NB4 (cell line): ENCODE measurements around the gene LMTK3.
A peak's percentile ranks its signal among the peaks of the same experiment; 100 is the strongest.
"Not testable (repeated sequence)": the region's sequence is repeated elsewhere in the genome, so short reads cannot be mapped to it uniquely, and the experiment has no call there.

Experiments
- DNase-seq: peaks from one replicate; pipeline ENCODE4 v3.0.0; 2010; ENCODE audit warnings: low read depth
- H3K4me3 ChIP-seq: one replicate; pipeline ENCODE4 v1.5.1; 2011; ENCODE audit warnings: mild to moderate bottlenecking, low read depth, low read length, moderate library complexity
- CTCF ChIP-seq: IDR thresholded peaks from one replicate; pipeline ENCODE4 v1.5.1; 2012; ENCODE audit warnings: low read depth, low read length
- MAX ChIP-seq: IDR thresholded peaks from 2 replicates; pipeline ENCODE4 v1.6.1; 2011; ENCODE audit warnings: low read depth, low read length
- MYC ChIP-seq: IDR thresholded peaks from 2 replicates; pipeline ENCODE4 v1.6.1; 2011; ENCODE audit warnings: low read depth, low read length
- POLR2A ChIP-seq: IDR thresholded peaks from 2 replicates; pipeline ENCODE4 v1.6.1; 2011; ENCODE audit warnings: mild to moderate bottlenecking; ENCODE audit not compliant: insufficient read length; ENCODE audit errors: extremely low read depth

The LMTK3 gene

GRCh38 chr19:48487948-48488347 lies 23.7 kb downstream of the LMTK3 start:
- TF ChIP-seq MYC (no peak), POLR2A (no peak), CTCF (no peak), MAX (no peak)
- no peak for DNase-seq
- no peak overlapping the region for H3K4me3 ChIP-seq

- no peak for DNase-seq
- H3K4me3 ChIP-seq, result no peak overlapping the region
- no peak for TF ChIP-seq POLR2A
- no peak for TF ChIP-seq MAX
- TF ChIP-seq MYC, result no peak
- TF ChIP-seq CTCF, result no peak
These were observed 24.1 kb downstream of the LMTK3 start for GRCh38 chr19:48487544-48487943.

- not testable (repeated sequence) for DNase-seq, H3K4me3 ChIP-seq
These were observed 24.9 kb downstream of the LMTK3 start for GRCh38 chr19:48486706-48487105.

- no peak for DNase-seq
- TF ChIP-seq POLR2A (no peak), CTCF (no peak), MYC (no peak), MAX (no peak)
- no peak overlapping the region for H3K4me3 ChIP-seq
These were observed 26.6 kb downstream of the LMTK3 start for GRCh38 chr19:48484931-48485612.

GRCh38 chr19:48484247-48484893 lies 27.3 kb downstream of the LMTK3 start:
- TF ChIP-seq MYC (no peak), POLR2A (peak; percentile 1)
- no peak for DNase-seq
- no peak overlapping the region for H3K4me3 ChIP-seq

- H3K4me3 ChIP-seq, result no peak overlapping the region
- no peak for DNase-seq
- TF ChIP-seq MAX (no peak), POLR2A (peak; percentile 9)
These were observed 28.3 kb downstream of the LMTK3 start for GRCh38 chr19:48483301-48483700.

GRCh38 chr19:48481846-48482639 lies 29.6 kb downstream of the LMTK3 start:
- H3K4me3 ChIP-seq, result no peak overlapping the region
- no peak for DNase-seq

More at GRCh38 chr19:48481846-48482639, 29.6 kb downstream of the LMTK3 start:
- no peak for TF ChIP-seq CTCF
- TF ChIP-seq MAX, result no peak
- peak; percentile 11; the same call in 1 of the 2 replicates for TF ChIP-seq MYC
- TF ChIP-seq POLR2A, result no peak
